Stomach (tissue), 4 donors: ENCODE data around the gene SLC1A2.

Experiments
- CTCF ChIP-seq, 7 experiments: fragments of 450-650 bp in 4 of 7; fragments of 200-600 bp in 3 of 7; sonication (generic) in 3 of 7; IDR thresholded peaks; one replicate each; pipeline ENCODE4 v1.5.1; 2016 to 2019; ENCODE audit warnings: antibody characterized with exemption in 7 of 7, control low read depth in 2 of 7, mild to moderate bottlenecking in 1 of 7
- EP300 ChIP-seq: sonication (generic); formaldehyde crosslinking; IDR thresholded peaks from one replicate; pipeline ENCODE4 v1.6.1; 2017; ENCODE audit warnings: antibody characterized with exemption
- POLR2A ChIP-seq, 4 donors: fragments of 450-650 bp; IDR thresholded peaks; one replicate each; pipeline ENCODE4 v1.6.1; 2016; ENCODE audit warnings: antibody characterized with exemption in 4 of 4, control low read depth in 2 of 4, mild to moderate bottlenecking in 1 of 4, moderate library complexity in 1 of 4
- POLR2AphosphoS5 ChIP-seq, 3 donors: sonication (generic); formaldehyde crosslinking; IDR thresholded peaks; one replicate each; pipeline ENCODE4 v1.6.1; 2016; ENCODE audit warnings: antibody characterized with exemption in 3 of 3

GRCh38 chr11:35372565-35373283, 46.6 kb downstream of the SLC1A2 start:
- no peak for TF ChIP-seq CTCF (IDR thresholded peaks at IDR 0.05)
- no peak for TF ChIP-seq EP300
- TF ChIP-seq POLR2AphosphoS5 (IDR thresholded peaks at IDR 0.05), result no peak
- TF ChIP-seq POLR2A (IDR thresholded peaks at IDR 0.05), result no peak
